ENCODE measurements around the gene ADIRF.

ADIRF gene

DNA sequence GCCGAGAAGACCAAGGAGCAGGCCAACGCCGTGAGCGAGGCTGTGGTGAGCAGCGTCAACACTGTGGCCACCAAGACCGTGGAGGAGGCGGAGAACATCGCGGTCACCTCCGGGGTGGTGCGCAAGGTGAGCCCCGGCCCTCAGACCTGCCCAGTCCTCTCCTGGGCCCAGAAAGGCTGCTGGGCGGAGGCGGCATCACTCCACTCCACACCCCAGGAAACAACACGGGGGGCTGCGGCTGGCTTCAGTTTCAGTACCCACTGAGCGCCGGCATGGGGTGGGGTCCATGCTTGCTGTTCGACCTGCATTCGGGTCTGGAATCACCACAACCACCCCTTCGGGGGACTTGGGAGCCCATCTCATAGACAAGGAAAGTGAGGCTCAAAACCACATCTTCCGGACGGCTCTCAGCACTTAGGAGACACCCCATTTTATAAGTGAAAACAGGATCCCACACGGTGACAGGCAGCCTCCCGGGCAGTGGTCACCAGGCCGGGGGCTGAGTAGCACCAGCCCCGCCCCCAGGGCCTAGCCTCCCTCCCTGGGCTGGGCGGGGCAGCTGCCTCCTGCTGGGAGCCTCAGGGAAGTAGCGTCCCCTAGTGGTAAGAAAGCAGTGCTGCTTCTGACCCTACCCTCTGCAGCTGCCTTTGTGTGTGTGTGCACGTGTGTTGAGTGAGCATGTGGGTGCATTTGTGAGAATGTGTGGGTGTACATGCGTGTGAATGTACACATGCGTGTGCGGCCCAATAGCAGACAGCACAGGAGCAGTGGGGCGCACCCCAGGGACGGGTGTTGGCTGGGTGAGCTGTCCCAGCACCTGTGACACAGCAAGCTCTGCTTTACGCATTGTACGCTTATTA, 8.0 kb upstream of the ADIRF start:
- peak; percentile 62 for TF ChIP-seq CTCF (conservative IDR thresholded peaks at IDR 0.05)
- no peak overlapping the region; the same call in 1 of the 2 replicates for H3K27ac ChIP-seq

DNA sequence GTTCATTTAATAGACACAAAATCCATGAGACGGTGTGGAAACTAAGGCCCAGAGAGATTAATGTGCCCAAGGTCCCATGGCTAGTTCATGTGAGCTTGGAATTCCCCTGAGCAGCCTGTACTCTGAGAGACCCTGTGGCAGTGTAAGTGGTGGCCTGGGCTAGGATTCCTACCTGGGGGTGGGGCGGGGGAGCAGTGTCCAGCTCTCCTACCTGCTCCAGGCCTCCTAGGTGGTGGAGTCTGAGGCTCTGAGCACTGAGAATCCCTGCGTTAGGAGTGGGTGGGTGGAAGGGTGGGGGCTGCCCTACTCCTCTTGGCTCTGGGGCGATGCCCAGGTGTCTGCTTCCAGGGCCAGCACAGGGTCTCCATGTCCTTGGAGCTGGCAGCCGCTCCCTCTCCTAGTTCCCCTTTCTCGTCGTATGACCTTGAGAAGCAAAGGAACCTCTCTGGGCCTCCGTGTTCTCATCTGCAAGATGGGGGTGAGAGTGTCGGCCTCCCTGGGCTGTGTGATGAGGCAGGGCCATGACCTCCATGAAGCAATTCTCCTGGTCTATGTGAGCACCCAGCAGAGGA, 7.3 kb upstream of the ADIRF start:
- H3K27ac ChIP-seq: no peak overlapping the region
- no peak for TF ChIP-seq CTCF (conservative IDR thresholded peaks at IDR 0.05)

DNA sequence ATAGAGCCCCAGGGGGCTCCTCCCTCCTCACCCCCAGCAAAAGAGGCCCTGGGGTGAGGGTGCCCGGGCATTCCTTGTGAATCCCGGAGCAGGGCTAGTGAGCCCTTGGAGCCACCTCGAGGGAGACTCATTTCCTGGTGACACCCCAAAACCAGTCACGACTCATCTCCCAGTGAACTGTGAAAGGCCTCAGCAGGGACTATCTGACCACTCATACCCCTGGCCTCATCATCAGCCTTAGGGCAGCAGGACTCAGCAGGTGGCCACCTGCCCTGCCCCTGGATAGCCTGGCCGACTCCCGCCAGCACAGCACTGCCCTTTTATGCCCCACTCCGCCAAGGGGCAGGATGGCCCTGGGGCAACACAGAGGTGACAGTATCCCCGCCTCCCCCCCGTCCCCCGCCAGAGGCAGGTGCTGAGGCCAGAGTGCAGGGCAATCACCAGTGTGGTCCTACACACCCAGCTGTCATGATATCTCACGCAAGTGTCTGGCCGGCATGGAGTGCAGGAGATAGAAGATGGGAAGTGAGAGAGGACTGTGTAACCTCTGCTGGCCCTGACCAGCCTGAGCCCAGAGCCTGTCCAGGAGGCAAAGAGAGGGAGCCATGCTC, 6.7 kb upstream of the ADIRF start:
- TF ChIP-seq CTCF (conservative IDR thresholded peaks at IDR 0.05): no peak
- no peak overlapping the region for H3K27ac ChIP-seq

- H3K27ac ChIP-seq: no peak overlapping the region
- no peak for TF ChIP-seq CTCF (conservative IDR thresholded peaks at IDR 0.05)
Measured at GRCh38 chr10:86962136-86962980, 5.9 kb upstream of the ADIRF start.

DNA sequence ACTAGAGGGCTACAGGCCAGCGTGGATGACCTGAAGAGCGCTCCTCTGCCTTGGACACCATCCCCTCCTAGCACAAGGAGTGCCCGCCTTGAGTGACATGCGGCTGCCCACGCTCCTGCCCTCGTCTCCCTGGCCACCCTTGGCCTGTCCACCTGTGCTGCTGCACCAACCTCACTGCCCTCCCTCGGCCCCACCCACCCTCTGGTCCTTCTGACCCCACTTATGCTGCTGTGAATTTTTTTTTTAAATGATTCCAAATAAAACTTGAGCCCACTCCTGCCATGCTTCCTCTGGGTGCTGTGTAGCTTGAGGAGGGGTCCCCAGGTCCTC, 5.3 kb upstream of the ADIRF start:
- TF ChIP-seq CTCF (conservative IDR thresholded peaks at IDR 0.05): no peak
- H3K27ac ChIP-seq: no peak overlapping the region

- H3K27ac ChIP-seq: no peak overlapping the region
- no peak for TF ChIP-seq CTCF (conservative IDR thresholded peaks at IDR 0.05)
Measured at GRCh38 chr10:86963341-86963919, 4.9 kb upstream of the ADIRF start.
